Right atrium auricular region (tissue), 2 donors: ENCODE measurements around the gene DCAF10. TPM values are rescaled to one million over a fixed set of nuclear protein-coding genes. Genes with fewer than 3 reads are reported as not detected.

Experiments
- DNase-seq: peaks from one replicate; pipeline ENCODE4 v3.0.0-alpha.2; 2019; ENCODE audit warnings: low spot score
- H3K27ac ChIP-seq, 2 donors: fragments of 200-600 bp; sonication (generic); 1 replicate in 1 of 2; 2 replicates in 1 of 2; pipeline ENCODE4 v1.5.1; 2016 to 2019
- H3K27me3 ChIP-seq, 2 donors: fragments of 200-600 bp; sonication (generic); one replicate each; pipeline versions ENCODE4 v1.5.1 to v1.6.0; 2017 to 2019
- H3K36me3 ChIP-seq: fragments of 200-600 bp; sonication (generic); one replicate; pipeline ENCODE4 v1.5.1; 2016
- H3K4me1 ChIP-seq, 2 donors: fragments of 200-600 bp; sonication (generic); one replicate each; pipeline versions ENCODE4 v1.5.1 to v1.6.0; 2017 to 2019
- H3K4me3 ChIP-seq, 2 donors: fragments of 200-600 bp; sonication (generic); 1 replicate in 1 of 2; 2 replicates in 1 of 2; pipeline ENCODE4 v1.5.1; 2017 to 2019; ENCODE audit warnings: mild to moderate bottlenecking in 1 of 2, moderate library complexity in 1 of 2
- H3K9me3 ChIP-seq, 2 donors: fragments of 200-600 bp; sonication (generic); one replicate each; pipeline ENCODE4 v1.5.1; 2019
- CTCF ChIP-seq, 2 donors: fragments of 200-600 bp; sonication (generic); IDR thresholded peaks; one replicate each; pipeline ENCODE4 v1.5.1; 2019; ENCODE audit warnings: antibody characterized with exemption in 2 of 2
- total RNA-seq, 2 donors: library from RNA; depleted of rRNA; stranded (reverse); fragments of >200 nt; gene quantifications; one replicate each; pipeline ENCODE4 v1.1.0, GENCODE V29; 2016

Gene DCAF10
- total RNA-seq, 2 donors from 2014 or later: 14.1 to 18.2 TPM

GRCh38 chr9:37836386-37836785 is 35.8 kb downstream of the DCAF10 start:
- TF ChIP-seq CTCF (IDR thresholded peaks at IDR 0.05): no peak
- Histone ChIP-seq H3K27ac (no peak overlapping the region), H3K36me3 (no peaks in the 10 kb centered on the region), H3K4me3 (no peak overlapping the region), H3K4me1 (no peaks in the 10 kb centered on the region), H3K9me3 (no peaks in the 10 kb centered on the region), H3K27me3 (no peaks in the 10 kb centered on the region)
- DNase-seq: no peak

GRCh38 chr9:37839496-37840461 is 39.2 kb downstream of the DCAF10 start:
- Histone ChIP-seq H3K36me3 (no peaks in the 10 kb centered on the region), H3K27me3 (no peaks in the 10 kb centered on the region), H3K9me3 (no peaks in the 10 kb centered on the region), H3K4me3 (no peak overlapping the region), H3K27ac (no peak overlapping the region), H3K4me1 (no peaks in the 10 kb centered on the region)
- DNase-seq: no peak
- no peak for TF ChIP-seq CTCF (IDR thresholded peaks at IDR 0.05)

- H3K4me3 ChIP-seq: no peak overlapping the region
- no peaks in the 10 kb centered on the region for H3K4me1 ChIP-seq
- H3K27ac ChIP-seq: no peak overlapping the region
- H3K36me3 ChIP-seq: no peaks in the 10 kb centered on the region
- DNase-seq: no peak
- no peak for TF ChIP-seq CTCF (IDR thresholded peaks at IDR 0.05)
- no peaks in the 10 kb centered on the region for H3K9me3 ChIP-seq
- no peaks in the 10 kb centered on the region for H3K27me3 ChIP-seq
Measured at GRCh38 chr9:37840560-37841194, 40.1 kb downstream of the DCAF10 start.

GRCh38 chr9:37852222-37852621 is 51.6 kb downstream of the DCAF10 start:
- TF ChIP-seq CTCF (IDR thresholded peaks at IDR 0.05): no peak
- Histone ChIP-seq H3K4me1 (no peaks in the 10 kb centered on the region), H3K36me3 (no peaks in the 10 kb centered on the region), H3K9me3 (no peaks in the 10 kb centered on the region), H3K27ac (no peak overlapping the region), H3K27me3 (no peaks in the 10 kb centered on the region), H3K4me3 (no peak overlapping the region)
- no peak for DNase-seq

GRCh38 chr9:37856551-37856950 is 56.0 kb downstream of the DCAF10 start:
- no peak for TF ChIP-seq CTCF (IDR thresholded peaks at IDR 0.05)
- Histone ChIP-seq H3K9me3 (no peaks in the 10 kb centered on the region), H3K36me3 (peaks cover 6% of the 10 kb centered on the region), H3K27me3 (no peaks in the 10 kb centered on the region), H3K4me3 (no peak overlapping the region), H3K4me1 (no peaks in the 10 kb centered on the region), H3K27ac (no peak overlapping the region)
- DNase-seq: no peak
